SK-N-SH treated with all-trans-retinoic acid at 6 μM for 48 hours (cell line): ENCODE results near the gene RAB1A.

ENCODE experiments used
- ATAC-seq: fragments of 200-7000 bp; cut with Tn5 transposase; 3 replicates; pipeline ENCODE4 v1.9.1; 2020; ENCODE audit warnings: mild to moderate bottlenecking, moderate library complexity
- ARNTL ChIP-seq: fragments of 450-650 bp; formaldehyde crosslinking; IDR thresholded peaks from 2 replicates; pipeline ENCODE4 v1.5.0; 2020; ENCODE audit warnings: low read depth, mild to moderate bottlenecking, moderate library complexity, borderline replicate concordance
- BACH2 ChIP-seq: fragments of 250-450 bp; sonication (Bioruptor Pico); IDR thresholded peaks from 2 replicates; pipeline ENCODE4 v1.9.0; 2021; ENCODE audit warnings: mild to moderate bottlenecking, borderline replicate concordance
- CSDC2 ChIP-seq: fragments of 250-450 bp; sonication (Bioruptor Pico); IDR thresholded peaks from 2 replicates; pipeline ENCODE4 v1.5.0; 2020; ENCODE audit warnings: mild to moderate bottlenecking, moderate library complexity
- ESRRG ChIP-seq: fragments of 250-450 bp; sonication (Bioruptor Pico); IDR thresholded peaks from 2 replicates; pipeline ENCODE4 v1.6.1; 2021; ENCODE audit warnings: mild to moderate bottlenecking
- GLIS3 ChIP-seq: fragments of 250-450 bp; sonication (Bioruptor Pico); IDR thresholded peaks from 2 replicates; pipeline ENCODE4 v1.5.0; 2020; ENCODE audit warnings: mild to moderate bottlenecking, moderate library complexity
- ISL1 ChIP-seq: fragments of 250-450 bp; sonication (Bioruptor Pico); IDR thresholded peaks from 2 replicates; pipeline ENCODE4 v2.1.2; 2022; ENCODE audit warnings: mild to moderate bottlenecking, moderate library complexity
- PPARA ChIP-seq: fragments of 250-450 bp; sonication (Bioruptor Pico); IDR thresholded peaks from 2 replicates; pipeline ENCODE4 v1.5.0; 2020; ENCODE audit warnings: mild to moderate bottlenecking, borderline replicate concordance
- RARB ChIP-seq: fragments of 250-450 bp; sonication (Bioruptor Pico); IDR thresholded peaks from 2 replicates; pipeline ENCODE4 v1.8.0; 2021; ENCODE audit warnings: mild to moderate bottlenecking, moderate library complexity
- SNAI2 ChIP-seq: fragments of 250-450 bp; sonication (Bioruptor Pico); IDR thresholded peaks from 2 replicates; pipeline ENCODE4 v1.5.0; 2020; ENCODE audit warnings: mild to moderate bottlenecking, moderate library complexity
- TOX ChIP-seq: fragments of 250-450 bp; sonication (Bioruptor Pico); IDR thresholded peaks from 2 replicates; pipeline ENCODE4 v1.8.0; 2021; ENCODE audit warnings: mild to moderate bottlenecking, moderate library complexity, borderline replicate concordance
- ZC3H10 ChIP-seq: fragments of 250-450 bp; sonication (Bioruptor Pico); IDR thresholded peaks from 2 replicates; pipeline ENCODE4 v1.5.1; 2021; ENCODE audit warnings: mild to moderate bottlenecking, moderate library complexity
- ZFP3 ChIP-seq: fragments of 250-450 bp; sonication (Bioruptor Pico); IDR thresholded peaks from 2 replicates; pipeline ENCODE4 v1.5.0; 2020; ENCODE audit warnings: mild to moderate bottlenecking, moderate library complexity
- ZFP30 ChIP-seq: fragments of 450-650 bp; formaldehyde crosslinking; IDR thresholded peaks from 2 replicates; pipeline ENCODE4 v1.5.0; 2022; ENCODE audit warnings: mild to moderate bottlenecking, moderate library complexity
- ZNF70 ChIP-seq: fragments of 450-650 bp; formaldehyde crosslinking; IDR thresholded peaks from 2 replicates; pipeline ENCODE4 v1.5.0; 2020; ENCODE audit warnings: mild to moderate bottlenecking, moderate library complexity
- ZNF8 ChIP-seq: fragments of 450-650 bp; formaldehyde crosslinking; IDR thresholded peaks from 2 replicates; pipeline ENCODE4 v1.5.0; 2020; ENCODE audit warnings: mild to moderate bottlenecking, moderate library complexity
- TF ChIP-seq, protein P1 (sequence below): fragments of 250-450 bp; sonication (Bioruptor Pico); IDR thresholded peaks from 2 replicates; pipeline ENCODE4 v1.8.0; 2021; ENCODE audit warnings: low read depth, mild to moderate bottlenecking, moderate library complexity, borderline replicate concordance
- TF ChIP-seq, protein P2 (sequence below): fragments of 250-450 bp; sonication (Bioruptor Pico); IDR thresholded peaks from 2 replicates; pipeline ENCODE4 v1.8.0; 2020; ENCODE audit warnings: mild to moderate bottlenecking, moderate library complexity, borderline replicate concordance
- TF ChIP-seq, protein P3 (sequence below): fragments of 250-450 bp; sonication (Bioruptor Pico); IDR thresholded peaks from 2 replicates; pipeline ENCODE4 v1.5.1; 2020; ENCODE audit warnings: low read depth, mild to moderate bottlenecking, moderate library complexity
- TF ChIP-seq, protein P4 (sequence below): fragments of 250-450 bp; sonication (Bioruptor Pico); IDR thresholded peaks from 2 replicates; pipeline ENCODE4 v1.5.1; 2021; ENCODE audit warnings: mild to moderate bottlenecking, moderate library complexity
- TF ChIP-seq, protein P5 (sequence below): fragments of 250-450 bp; sonication (Bioruptor Pico); IDR thresholded peaks from 2 replicates; pipeline ENCODE4 v1.5.0; 2020; ENCODE audit warnings: mild to moderate bottlenecking, moderate library complexity

The RAB1A gene

DNA sequence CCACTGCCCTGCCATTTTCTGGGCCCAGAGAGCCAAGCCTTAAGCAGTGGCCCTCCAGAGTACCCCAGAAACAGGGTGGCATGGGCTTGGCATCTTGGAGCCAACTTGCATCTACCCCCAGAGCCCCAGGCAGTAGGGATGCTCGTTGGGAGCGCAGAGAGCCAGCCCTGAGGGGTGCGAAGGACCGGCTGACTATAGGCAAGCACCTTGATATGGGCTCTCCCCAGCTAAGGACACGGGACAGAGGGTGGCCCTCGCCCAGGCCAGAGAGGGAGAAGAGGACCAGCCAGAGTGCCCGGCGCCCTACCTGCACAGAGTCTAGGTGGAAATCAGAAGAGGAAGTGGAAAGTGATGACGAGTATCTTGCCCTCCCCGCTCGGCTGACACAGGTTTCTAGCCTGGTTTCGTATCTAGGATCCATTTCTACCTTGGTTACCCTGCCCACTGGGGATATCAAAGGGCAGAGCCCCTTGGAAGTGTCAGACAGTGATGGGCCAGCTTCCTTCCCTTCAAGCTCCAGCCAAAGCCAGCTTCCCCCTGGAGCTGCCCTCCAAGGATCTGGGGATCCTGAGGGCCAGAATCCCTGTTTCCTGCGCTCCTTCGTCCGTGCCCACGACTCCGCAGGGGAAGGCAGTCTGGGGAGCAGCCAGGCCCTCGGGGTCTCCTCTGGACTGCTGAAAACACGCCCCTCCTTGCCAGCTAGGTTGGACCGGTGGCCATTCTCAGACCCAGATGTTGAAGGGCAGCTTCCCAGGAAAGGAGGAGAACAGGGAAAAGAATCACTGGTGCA lies 57.5 kb downstream of the RAB1A start (continued):
- TF ChIP-seq, protein P1, sequence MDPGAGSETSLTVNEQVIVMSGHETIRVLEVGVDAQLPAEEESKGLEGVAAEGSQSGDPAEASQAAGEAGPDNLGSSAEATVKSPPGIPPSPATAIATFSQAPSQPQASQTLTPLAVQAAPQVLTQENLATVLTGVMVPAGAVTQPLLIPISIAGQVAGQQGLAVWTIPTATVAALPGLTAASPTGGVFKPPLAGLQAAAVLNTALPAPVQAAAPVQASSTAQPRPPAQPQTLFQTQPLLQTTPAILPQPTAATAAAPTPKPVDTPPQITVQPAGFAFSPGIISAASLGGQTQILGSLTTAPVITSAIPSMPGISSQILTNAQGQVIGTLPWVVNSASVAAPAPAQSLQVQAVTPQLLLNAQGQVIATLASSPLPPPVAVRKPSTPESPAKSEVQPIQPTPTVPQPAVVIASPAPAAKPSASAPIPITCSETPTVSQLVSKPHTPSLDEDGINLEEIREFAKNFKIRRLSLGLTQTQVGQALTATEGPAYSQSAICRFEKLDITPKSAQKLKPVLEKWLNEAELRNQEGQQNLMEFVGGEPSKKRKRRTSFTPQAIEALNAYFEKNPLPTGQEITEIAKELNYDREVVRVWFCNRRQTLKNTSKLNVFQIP (CRISPR knock-in tag), result no peak

DNA sequence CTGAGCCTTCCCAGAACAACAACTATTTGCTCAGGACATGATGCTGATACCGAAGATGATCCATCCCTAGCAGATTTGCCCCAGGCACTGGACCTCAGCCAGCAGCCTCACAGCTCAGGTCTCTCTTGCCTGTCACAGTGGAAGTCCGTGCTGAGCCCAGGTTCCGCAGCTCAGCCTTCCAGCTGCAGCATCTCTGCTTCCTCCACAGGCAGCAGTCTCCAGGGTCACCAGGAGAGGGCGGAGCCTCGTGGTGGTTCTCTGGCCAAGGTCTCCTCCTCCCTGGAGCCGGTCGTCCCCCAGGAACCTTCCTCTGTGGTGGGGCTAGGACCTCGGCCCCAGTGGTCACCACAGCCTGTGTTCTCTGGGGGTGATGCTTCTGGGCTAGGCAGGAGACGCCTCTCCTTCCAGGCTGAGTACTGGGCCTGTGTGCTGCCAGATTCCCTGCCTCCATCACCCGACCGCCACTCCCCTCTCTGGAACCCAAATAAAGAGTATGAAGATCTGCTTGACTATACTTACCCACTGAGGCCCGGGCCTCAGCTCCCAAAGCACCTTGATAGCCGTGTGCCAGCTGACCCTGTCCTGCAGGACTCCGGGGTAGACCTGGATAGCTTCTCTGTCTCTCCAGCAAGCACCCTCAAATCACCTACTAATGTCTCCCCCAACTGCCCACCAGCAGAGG lies 58.3 kb downstream of the RAB1A start:
- no peak for TF ChIP-seq ZNF70 (CRISPR knock-in tag)
- TF ChIP-seq SNAI2 (CRISPR knock-in tag), result no peak
- no peak for TF ChIP-seq ZNF8 (CRISPR knock-in tag)
- TF ChIP-seq, protein P2, sequence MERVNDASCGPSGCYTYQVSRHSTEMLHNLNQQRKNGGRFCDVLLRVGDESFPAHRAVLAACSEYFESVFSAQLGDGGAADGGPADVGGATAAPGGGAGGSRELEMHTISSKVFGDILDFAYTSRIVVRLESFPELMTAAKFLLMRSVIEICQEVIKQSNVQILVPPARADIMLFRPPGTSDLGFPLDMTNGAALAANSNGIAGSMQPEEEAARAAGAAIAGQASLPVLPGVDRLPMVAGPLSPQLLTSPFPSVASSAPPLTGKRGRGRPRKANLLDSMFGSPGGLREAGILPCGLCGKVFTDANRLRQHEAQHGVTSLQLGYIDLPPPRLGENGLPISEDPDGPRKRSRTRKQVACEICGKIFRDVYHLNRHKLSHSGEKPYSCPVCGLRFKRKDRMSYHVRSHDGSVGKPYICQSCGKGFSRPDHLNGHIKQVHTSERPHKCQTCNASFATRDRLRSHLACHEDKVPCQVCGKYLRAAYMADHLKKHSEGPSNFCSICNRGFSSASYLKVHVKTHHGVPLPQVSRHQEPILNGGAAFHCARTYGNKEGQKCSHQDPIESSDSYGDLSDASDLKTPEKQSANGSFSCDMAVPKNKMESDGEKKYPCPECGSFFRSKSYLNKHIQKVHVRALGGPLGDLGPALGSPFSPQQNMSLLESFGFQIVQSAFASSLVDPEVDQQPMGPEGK (CRISPR knock-in tag), result no peak
- TF ChIP-seq ESRRG (CRISPR knock-in tag), result no peak
- TF ChIP-seq ZC3H10 (CRISPR knock-in tag), result no peak
- no peak for TF ChIP-seq GLIS3 (CRISPR knock-in tag)
- TF ChIP-seq ISL1, result no peak
- no peak for TF ChIP-seq BACH2 (CRISPR knock-in tag)
- no peak for TF ChIP-seq ZFP3 (CRISPR knock-in tag)
- no peak for TF ChIP-seq CSDC2 (CRISPR knock-in tag)
- no peak for TF ChIP-seq PPARA (CRISPR knock-in tag)
- TF ChIP-seq, all 23 proteins: peak for 0
- peak; percentile 12; the same call in 2 of the 3 replicates for ATAC-seq

DNA sequence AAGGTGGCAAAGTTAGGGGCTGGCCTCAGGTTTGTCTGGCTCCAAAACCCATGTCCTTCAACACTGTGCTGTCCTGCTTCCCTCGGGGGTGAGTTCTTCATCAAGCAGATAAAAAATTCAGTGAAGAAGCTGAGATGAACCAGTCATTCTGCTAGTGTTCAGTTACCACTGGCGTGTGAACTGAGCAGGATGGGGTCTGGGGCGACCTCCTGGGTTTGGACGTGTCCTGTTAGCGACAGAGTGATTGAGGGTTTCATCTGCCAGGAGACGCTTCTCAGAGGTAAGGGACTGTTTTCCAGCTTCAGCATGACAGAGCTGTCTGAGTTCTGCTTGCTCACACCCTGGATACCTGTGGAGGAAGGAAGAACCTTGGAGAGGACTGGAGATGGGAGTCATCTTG lies 59.0 kb downstream of the RAB1A start:
- no peak for TF ChIP-seq ZFP3 (CRISPR knock-in tag)
- no peak for TF ChIP-seq ISL1
- TF ChIP-seq ESRRG (CRISPR knock-in tag), result no peak
- TF ChIP-seq TOX (CRISPR knock-in tag), result no peak
- no peak for TF ChIP-seq ARNTL (CRISPR knock-in tag)
- TF ChIP-seq ZC3H10 (CRISPR knock-in tag), result no peak
- no peak for TF ChIP-seq BACH2 (CRISPR knock-in tag)
- TF ChIP-seq, protein P2 (CRISPR knock-in tag), result no peak
- TF ChIP-seq ZNF8 (CRISPR knock-in tag), result no peak
- no peak for TF ChIP-seq ZFP30 (CRISPR knock-in tag)
- TF ChIP-seq, protein P3, sequence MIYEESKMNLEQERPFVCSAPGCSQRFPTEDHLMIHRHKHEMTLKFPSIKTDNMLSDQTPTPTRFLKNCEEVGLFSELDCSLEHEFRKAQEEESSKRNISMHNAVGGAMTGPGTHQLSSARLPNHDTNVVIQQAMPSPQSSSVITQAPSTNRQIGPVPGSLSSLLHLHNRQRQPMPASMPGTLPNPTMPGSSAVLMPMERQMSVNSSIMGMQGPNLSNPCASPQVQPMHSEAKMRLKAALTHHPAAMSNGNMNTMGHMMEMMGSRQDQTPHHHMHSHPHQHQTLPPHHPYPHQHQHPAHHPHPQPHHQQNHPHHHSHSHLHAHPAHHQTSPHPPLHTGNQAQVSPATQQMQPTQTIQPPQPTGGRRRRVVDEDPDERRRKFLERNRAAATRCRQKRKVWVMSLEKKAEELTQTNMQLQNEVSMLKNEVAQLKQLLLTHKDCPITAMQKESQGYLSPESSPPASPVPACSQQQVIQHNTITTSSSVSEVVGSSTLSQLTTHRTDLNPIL (CRISPR knock-in tag), result no peak
- TF ChIP-seq ZNF70 (CRISPR knock-in tag), result no peak
- no peak for TF ChIP-seq GLIS3 (CRISPR knock-in tag)
- TF ChIP-seq, protein P4, sequence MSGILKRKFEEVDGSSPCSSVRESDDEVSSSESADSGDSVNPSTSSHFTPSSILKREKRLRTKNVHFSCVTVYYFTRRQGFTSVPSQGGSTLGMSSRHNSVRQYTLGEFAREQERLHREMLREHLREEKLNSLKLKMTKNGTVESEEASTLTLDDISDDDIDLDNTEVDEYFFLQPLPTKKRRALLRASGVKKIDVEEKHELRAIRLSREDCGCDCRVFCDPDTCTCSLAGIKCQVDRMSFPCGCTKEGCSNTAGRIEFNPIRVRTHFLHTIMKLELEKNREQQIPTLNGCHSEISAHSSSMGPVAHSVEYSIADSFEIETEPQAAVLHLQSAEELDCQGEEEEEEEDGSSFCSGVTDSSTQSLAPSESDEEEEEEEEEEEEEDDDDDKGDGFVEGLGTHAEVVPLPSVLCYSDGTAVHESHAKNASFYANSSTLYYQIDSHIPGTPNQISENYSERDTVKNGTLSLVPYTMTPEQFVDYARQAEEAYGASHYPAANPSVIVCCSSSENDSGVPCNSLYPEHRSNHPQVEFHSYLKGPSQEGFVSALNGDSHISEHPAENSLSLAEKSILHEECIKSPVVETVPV, result no peak
- TF ChIP-seq CSDC2 (CRISPR knock-in tag), result no peak
- no peak for TF ChIP-seq RARB
- TF ChIP-seq, protein P1 (CRISPR knock-in tag), result no peak
- TF ChIP-seq, protein P5, sequence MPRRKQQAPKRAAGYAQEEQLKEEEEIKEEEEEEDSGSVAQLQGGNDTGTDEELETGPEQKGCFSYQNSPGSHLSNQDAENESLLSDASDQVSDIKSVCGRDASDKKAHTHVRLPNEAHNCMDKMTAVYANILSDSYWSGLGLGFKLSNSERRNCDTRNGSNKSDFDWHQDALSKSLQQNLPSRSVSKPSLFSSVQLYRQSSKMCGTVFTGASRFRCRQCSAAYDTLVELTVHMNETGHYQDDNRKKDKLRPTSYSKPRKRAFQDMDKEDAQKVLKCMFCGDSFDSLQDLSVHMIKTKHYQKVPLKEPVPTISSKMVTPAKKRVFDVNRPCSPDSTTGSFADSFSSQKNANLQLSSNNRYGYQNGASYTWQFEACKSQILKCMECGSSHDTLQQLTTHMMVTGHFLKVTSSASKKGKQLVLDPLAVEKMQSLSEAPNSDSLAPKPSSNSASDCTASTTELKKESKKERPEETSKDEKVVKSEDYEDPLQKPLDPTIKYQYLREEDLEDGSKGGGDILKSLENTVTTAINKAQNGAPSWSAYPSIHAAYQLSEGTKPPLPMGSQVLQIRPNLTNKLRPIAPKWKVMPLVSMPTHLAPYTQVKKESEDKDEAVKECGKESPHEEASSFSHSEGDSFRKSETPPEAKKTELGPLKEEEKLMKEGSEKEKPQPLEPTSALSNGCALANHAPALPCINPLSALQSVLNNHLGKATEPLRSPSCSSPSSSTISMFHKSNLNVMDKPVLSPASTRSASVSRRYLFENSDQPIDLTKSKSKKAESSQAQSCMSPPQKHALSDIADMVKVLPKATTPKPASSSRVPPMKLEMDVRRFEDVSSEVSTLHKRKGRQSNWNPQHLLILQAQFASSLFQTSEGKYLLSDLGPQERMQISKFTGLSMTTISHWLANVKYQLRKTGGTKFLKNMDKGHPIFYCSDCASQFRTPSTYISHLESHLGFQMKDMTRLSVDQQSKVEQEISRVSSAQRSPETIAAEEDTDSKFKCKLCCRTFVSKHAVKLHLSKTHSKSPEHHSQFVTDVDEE (CRISPR knock-in tag), result no peak
- ATAC-seq, result no peak; the same call in 2 of the 3 replicates
